GM18861 (cell line): ENCODE measurements around the gene WNT3A.

ENCODE experiments used
- ATAC-seq: cut with Tn5 transposase; IDR thresholded peaks from one replicate; pipeline ENCODE4 v1.9.1; 2021; ENCODE audit not compliant: unreplicated experiment

The WNT3A gene

DNA sequence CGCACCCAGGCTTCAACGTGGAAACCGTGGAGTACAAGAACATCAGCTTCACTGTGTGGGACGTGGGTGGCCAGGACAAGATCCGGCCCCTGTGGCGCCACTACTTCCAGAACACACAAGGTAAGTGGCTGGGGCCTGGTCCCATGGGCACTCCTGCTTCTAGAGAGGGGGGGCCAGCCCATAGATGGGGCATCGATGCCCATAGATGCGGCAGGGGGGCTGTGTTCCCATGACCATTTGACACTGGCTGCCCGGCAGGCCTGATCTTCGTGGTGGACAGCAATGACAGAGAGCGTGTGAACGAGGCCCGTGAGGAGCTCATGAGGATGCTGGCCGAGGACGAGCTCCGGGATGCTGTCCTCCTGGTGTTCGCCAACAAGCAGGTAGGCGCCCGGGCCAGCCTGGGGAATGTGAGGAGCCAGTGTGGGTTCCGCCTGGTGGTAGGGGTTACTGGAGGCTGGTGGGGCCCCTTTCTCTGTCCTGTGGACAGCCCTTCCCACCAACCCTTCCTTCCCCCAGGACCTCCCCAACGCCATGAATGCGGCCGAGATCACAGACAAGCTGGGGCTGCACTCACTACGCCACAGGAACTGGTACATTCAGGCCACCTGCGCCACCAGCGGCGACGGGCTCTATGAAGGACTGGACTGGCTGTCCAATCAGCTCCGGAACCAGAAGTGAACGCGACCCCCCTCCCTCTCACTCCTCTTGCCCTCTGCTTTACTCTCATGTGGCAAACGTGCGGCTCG, 90.7 kb downstream of the WNT3A start:
- ATAC-seq = no peak

DNA sequence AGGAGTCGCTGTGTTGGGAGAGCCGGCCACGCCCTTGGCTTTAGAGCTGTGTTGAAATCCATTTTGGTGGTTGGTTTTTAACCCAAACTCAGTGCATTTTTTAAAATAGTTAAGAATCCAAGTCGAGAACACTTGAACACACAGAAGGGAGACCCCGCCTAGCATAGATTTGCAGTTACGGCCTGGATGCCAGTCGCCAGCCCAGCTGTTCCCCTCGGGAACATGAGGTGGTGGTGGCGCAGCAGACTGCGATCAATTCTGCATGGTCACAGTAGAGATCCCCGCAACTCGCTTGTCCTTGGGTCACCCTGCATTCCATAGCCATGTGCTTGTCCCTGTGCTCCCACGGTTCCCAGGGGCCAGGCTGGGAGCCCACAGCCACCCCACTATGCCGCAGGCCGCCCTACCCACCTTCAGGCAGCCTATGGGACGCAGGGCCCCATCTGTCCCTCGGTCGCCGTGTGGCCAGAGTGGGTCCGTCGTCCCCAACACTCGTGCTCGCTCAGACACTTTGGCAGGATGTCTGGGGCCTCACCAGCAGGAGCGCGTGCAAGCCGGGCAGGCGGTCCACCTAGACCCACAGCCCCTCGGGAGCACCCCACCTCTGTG, 91.6 kb downstream of the WNT3A start:
- no peak for ATAC-seq

DNA sequence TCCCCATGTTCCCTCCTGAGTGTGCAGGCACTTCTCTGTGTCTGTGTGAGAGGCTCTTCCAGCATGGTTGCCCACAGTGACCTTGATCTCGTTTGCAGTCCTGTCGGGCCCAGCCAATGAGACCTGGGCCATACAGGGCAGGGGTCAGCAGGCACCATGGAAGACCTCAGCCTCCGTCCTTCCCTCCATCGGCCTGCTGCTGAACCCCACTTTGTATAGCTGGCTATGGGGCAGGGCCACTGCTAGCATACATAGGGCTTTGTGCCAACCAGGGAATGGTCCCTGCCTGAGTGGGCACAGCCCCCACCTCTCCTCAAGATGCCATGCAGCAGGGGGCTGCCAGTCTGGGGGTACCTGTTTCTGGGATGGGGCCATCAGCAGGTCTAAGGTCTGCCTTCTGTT, 92.5 kb downstream of the WNT3A start:
- ATAC-seq = no peak

DNA sequence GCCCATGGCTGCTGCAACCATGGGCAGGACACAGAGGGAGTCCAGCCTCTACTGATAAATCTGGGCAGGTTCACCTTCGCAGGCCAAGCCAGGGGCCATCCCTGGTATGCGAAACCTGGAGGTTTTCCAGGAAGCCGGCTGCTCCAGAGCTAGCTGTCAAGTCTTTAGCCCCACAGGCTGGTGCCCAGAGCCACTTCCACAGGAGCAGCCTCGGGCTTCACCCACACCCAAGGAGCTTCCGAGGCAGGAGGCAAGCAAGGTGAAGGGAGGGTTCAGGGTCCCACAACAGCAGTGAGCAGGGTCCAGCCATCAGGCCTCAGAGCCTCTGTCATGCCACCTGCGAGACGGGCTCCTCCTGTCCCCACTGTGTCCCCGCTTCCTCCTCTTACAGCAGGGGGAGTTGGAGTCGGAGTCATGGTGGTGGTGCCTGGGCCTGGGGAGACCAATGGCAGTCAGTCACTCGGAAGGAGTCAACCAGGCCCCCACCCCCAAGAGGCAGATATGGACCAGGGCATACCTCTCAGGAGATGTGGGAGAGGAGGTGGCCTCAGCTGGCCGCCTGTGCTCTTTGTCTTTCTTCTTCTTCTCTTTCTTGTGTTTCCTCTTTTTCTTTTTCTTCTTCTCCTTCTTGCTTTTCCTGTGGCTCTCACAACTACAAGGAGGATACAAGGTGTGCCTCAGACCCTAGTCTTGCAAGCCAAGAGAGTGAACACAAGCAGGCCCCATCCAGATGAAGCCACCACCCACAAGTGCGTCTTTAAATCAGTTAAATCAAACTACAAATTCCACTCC, 94.2 kb downstream of the WNT3A start:
- ATAC-seq = no peak

DNA sequence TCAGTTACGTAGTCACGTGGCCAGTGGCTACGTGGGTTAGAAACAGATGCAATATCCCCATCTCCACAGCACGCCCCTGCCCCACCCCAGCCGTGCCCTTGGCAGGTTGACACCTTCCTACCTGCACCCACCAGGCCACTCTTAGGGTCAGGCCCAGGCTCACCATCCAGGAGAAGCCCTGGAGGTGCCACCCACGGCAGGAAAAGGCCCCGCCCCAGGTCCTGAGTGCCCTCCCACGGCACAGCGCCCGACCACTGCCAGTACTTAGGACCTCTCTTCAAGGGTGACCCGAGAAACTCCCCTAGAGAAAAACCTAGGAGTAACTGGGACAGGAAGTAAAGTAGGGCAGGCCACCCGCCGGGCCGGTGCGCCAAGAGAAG, 94.8 kb downstream of the WNT3A start:
- no peak for ATAC-seq

DNA sequence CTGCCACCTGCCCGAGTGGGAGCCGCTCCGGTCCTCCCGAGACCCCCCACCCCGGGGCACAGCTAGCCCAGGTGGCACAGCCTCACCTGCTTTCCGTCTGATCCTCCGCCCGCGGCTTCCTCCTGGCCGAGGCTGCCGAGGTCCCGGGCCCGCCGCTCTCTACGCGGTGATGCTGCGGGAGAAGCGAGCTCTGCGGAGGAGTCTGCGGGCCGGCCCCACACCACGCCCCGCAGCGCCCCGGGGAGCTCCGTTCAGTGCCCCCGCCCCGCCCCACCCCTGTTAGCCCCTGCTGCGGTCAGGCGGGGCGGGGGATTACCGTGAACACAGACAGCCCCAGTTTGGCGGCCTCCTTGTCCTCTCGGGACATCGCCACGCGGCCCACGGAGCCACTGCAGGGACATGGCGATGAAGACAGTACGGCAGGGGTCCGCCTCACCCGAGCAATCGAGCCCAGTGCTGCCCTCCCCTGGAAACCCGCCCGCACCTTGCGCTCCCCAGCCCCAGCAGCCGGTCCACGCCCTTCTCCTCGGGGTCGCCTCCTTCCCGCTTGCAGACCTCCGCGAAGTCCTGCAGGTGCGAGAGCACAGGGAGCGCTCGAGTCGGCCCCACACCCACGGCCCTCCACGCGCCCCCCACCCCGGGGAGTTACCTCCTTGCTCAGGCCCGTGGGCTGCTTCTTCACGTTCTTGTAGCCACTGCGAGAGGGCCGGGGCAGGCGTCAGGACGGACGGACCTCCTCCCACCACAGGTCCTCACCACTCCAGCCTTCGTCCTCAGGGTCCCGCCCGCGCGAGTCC, 95.4 kb downstream of the WNT3A start:
- no peak for ATAC-seq

DNA sequence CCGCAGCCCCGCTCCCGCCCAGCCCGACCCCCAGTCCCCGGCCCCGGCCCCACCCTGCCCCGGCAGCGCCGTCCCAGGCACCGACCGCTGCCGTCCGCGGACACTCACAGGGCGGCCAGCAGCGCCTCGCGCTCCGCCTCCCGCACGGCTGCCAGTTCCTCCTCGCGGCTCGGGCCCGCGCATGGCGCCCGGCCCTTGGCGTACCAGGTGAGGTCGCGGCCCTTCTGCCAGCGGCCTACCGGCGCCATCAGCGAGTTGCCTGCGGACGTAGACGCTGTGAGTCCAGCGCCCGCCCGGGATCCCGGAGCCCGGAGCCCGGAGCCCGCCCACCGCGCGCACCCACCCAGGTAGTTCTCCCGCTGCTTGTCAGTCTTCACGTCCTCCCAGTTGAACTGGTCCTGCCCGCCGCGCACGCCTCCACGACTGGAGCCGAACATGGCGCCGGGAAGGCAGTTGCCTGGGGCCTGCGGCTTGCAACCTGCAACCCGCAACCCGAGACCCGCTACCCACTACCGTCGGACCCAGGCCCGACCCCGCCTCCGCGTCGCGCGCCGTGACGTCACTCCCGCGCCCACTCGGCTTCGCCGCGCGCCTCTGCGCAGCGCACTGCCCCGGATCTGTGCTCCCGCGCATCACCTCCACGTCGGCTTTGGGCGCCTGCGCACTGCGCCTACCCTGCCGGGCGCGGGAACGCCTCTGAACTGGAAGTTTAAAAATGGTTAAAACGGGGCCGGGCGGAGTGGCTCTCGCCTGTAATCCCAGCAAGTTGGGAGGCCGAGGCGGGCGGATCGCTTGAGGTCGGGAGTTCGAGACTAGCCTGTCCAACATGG, 96.2 kb downstream of the WNT3A start, which contains the start of gene C1orf35:
TSS of gene C1orf35 (minus strand) at position 535 of the 830 bp plus-strand sequence. CDS start at position 437, 98 bp downstream.
- peak; percentile 70 for ATAC-seq

DNA sequence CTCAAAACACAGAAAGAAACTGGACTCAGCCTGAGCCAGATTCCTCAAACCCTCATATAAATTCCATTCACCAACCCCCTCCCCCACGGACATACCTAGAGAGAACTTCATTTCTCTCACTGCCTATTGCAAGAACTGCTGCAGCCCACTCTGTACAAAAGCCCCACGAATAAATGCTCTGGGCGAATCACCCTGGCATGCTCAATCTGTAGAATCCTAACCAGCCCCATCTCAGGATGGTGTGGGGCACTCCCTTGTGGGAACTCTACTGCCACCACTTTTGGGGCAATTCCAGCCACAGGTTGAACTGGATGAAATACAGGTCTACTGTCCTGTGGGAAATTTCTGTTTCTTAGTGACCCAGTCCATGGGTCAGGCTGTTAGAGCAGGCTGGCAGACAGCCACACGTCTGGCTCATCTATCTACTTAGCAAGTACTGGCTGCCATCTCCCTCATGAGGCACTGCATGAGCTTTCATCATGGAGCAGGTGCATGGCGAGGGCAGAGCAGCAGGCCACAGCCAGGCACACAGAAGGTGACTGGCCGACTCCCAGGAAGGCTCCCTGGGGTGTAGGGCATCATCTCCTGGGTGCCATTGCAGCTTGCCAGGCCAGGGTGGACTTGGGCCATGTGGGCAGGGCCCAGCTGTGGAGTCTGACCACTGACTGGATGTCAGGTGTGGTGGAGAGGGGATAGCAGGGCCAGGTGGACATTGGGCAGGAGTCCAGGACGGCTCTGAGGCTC, 97.9 kb downstream of the WNT3A start:
- ATAC-seq = no peak

DNA sequence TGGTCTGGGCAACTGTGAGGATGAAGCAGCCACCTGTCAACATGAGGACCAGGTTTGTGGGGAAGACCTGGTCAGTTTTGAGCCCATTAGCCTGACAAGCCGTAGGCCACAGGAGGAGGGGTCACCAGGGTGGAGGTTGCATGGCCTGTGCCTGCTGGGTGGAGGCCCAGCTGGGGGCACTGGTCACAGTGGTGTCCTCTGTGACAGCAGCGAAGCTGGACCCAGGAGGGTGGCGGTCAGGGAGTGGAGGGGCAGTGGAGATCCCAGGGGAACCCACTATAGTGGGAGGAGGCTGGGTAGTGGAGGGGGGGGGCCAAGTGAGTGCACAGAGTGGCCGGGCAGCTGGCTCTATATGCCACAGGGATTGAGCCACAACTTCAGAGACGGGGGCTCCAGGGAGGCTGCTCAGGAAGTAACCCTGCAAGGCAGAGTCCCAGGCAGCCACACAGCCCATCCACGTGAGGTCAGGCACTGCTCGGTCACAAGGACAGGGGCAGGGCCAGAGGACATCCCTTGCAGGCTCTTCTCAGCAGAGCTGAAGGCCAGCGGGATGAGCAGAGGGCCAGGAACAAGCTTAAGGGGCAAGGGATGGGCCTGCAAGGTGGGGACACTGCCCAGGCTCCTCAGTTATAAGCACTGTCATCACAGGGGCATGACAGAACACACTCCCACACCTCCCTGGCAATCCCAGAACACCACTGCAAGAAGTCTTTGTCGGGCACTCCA, 98.6 kb downstream of the WNT3A start:
- ATAC-seq = no peak

DNA sequence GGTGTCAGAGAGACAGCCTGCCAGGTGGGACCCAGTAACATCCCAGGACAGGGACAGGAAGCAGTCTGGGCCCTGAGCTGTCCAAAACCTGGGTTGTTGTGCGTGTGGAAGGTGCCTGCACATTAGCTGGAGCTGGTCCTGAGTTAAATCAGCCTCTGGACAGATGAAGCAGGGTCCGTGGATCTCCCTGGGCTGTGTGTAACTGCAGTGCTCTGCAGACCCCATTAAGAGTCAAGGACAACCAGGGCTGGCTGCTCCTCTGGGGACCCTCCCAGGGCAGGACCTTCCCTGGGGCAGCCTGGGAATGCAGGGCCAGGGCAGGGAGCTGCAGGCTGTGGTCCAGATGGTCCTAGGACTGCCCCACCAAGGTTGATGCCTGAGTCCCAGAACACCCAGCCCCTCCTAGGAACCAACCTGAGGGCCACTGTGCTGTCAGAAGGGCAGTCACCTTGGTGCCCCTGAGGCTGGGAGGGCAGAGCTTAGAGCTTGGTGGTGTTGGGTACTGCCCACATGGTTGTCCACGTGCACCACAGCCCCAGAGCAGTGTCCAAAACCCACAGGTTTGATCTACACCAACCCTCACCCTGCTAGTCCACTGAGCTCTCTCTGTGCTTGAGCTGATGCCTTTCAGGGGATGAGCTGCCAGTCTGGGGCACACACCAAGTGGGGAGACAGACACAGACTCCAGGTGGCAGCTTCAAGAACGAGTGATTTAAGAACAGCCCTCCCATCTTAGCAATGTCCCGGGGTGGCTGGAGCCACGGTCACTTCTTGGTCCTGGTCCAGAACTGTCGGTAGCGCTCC, 99.4 kb downstream of the WNT3A start:
- no peak for ATAC-seq

DNA sequence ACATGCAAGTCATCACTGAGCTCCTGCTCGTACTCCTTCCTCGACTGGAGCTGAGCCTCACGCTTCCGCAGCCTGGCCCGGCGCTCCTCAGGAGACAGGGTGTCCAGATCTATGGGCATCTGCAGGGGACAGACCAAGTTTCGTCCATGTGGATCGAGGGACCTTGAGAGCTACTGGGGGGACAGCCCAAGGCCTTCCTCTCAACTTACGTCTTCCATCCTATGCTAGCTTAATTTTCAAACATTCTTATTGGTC, 99.9 kb downstream of the WNT3A start:
- ATAC-seq = no peak

DNA sequence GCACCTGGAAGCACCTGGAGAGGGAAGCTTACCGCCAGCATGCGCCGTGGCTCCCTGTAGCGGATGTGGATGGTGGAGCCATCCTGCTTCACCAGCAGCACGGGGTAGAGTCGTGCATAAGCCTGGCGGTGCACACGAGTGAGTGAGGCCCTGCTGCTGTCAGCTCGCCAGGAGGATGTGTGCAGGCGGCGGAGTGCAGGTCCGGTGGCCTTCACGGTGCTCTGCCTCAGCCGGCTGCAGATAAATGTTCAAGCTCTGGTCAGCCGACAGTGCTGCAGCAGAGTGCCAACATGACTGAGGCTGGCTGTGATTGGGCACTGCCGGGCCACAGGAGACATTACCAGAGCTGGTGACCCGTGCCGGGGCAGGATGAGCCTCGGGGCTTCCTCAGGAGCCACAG, 100.8 kb downstream of the WNT3A start:
- no peak for ATAC-seq

DNA sequence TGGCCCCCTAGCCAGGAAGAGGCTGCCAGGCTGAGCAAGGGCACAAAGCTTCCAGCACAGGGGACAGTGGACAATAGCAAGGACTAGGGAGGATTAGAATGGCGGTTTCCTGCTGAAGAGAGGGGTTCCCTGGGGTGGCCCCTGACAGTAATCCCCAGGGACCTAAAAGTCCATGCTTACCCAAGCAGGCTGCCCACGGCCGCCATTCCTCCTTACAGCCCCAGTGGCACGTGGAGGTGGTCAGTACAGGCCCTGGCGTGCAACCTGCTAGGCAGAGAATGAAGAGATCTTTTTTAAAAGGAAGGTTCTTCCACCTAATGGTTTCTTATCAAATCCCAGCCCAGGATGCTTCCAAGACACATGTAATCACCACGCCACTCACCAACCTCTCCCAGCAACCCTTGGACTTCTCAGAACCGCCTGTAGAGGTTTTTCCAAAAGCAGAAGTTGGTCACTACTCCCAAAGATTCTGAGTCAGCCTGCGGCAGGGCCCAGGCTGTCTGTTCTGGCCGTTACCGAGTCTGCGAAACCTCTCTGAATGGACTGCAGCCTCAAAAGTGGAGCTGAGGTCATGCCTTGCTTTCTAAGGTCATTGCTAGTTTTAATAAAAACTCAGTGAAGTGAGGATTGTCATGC, 101.4 kb downstream of the WNT3A start:
- ATAC-seq = no peak

DNA sequence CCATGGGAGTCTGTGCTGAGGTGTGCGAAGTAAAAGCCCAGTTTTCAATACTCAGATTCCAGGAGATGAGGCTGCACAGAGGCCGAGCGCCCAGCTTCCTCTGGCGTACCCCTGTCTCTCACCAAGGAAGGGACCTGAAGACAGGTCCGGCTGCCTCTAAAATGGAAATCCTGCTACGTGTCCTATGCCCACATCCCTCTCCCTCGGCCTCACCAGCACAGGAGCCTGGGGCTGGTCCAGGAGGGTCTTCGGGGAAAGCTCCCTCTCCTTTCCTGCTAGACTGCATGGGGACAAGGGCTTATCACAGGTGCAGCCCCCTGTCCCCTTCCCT, 101.9 kb downstream of the WNT3A start:
- ATAC-seq = no peak

DNA sequence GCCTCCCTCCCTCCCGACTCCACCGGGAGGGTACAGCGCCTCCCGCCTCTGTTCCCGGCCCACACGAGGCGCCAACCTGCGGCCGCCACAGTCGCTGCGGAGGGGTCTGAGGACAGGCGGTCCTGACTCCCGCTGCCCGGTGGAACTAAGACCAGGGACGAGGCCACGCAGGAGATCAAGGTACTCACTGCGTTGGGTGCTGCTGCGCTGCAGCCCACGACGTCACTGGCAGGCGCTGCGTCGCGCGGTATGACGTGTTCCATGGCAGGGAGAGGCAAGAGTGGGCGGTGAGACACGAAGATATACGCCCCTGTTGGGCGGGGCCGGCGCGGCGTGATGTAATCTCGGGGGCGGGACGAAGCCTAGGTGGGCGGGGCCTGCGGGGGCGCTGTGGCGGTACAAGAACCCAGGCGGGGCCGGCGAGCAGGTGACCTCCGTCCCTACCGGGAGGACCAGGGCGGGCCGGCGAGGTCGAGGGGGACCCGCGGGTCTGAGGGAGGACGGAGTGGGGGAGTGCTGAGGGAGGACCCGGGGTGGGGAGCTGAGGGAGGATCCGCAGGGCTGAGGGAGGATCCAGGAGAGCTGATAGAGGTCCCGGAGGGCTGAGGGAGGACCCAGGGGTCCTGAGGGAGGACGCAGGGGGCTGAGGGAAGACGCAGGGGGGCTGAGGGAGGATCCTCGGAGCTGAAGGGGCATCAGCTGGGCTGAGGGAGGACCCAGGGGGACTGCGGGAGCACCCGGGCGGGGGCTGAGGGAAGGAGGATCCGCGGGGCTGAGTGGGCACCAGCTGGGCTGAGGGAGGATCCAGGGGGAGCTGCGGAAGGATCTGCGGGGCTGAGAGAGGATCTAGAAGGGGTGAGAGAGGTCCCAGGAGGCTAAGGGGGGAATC, 102.5 kb downstream of the WNT3A start, which contains the start of gene MRPL55:
TSS of gene MRPL55 (minus strand) at position 227 of the 889 bp plus-strand sequence. CDS start 1,039 bp downstream, outside the sequence.
- peak; percentile 85 for ATAC-seq

DNA sequence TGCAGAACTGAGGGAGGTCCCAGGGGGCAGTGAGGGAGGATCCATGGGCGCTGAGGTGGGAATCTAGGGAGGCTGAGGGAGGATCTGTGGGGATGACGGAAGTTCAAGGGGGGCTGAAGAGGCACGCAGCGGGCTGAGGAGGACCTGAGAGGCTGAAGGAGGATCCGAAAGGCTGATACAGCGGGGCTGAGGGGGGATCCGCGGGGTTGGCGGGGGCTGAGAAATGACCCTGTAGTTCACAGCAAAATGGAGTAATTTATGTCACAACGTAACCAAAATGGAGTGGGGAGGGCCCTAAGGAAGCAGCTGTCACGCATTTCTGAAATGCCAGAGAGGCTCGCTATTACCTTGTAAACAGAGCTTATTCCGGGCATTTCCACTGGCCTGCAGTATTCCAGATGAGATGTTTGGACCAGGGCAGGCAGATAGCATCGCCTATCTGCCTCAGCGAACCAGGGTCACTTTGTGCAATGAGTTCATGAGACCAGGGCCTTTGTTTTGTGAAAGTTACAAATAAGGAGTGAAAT, 103.2 kb downstream of the WNT3A start:
- no peak for ATAC-seq

DNA sequence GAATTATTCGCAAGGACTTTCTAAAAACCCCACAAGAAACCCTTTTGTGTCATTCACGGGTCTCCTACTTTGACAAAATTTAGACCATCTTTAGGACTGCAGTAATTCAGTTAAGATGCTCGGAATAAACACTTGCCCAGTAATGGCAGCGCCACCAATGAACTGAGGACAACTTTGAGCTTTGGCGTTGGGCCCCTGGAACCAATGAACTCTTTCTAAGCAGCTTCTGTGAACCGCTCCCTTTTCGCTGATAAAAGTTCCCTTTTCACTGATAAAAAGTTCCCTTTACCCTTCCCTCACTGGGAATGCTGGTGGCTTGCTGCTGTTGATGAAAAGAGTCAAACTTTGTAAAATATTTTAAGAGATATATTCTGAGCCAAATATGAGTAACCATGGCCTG, 103.8 kb downstream of the WNT3A start:
- no peak for ATAC-seq
